Gastroesophageal sphincter (tissue), 3 donors: Measurements from ENCODE around the gene SCN4A.
"Not testable (repeated sequence)": the region's sequence is repeated elsewhere in the genome, so short reads cannot be mapped to it uniquely, and the experiment has no call there.

Experiments used
- CTCF ChIP-seq, 4 experiments: fragments of 200-600 bp in 2 of 4; fragments of 450-650 bp in 2 of 4; sonication (generic) in 1 of 4; IDR thresholded peaks; one replicate each; pipeline ENCODE4 v1.5.1; 2017 to 2019; ENCODE audit warnings: antibody characterized with exemption in 4 of 4, mild to moderate bottlenecking in 2 of 4, moderate library complexity in 2 of 4
- EP300 ChIP-seq: sonication (generic); formaldehyde crosslinking; IDR thresholded peaks from one replicate; pipeline ENCODE4 v1.6.1; 2017; ENCODE audit warnings: antibody characterized with exemption, mild to moderate bottlenecking
- POLR2AphosphoS5 ChIP-seq: sonication (generic); formaldehyde crosslinking; IDR thresholded peaks from one replicate; pipeline ENCODE4 v1.6.1; 2017; ENCODE audit warnings: antibody characterized with exemption

- not testable (repeated sequence) for TF ChIP-seq EP300; CTCF (IDR thresholded peaks at IDR 0.05); POLR2AphosphoS5
Measured at GRCh38 chr17:64007089-64007837, 34.5 kb upstream of the SCN4A start.
